Activated T-cell treated with anti-CD3 and anti-CD28 coated beads, Interleukin-2, amount 50 U/mL, for 1 hour (primary cell): Measurements from ENCODE around the gene ALDH9A1.
"Not testable (repeated sequence)": the region's sequence is repeated elsewhere in the genome, so short reads cannot be mapped to it uniquely, and the experiment has no call there.

Experiments used
- DNase-seq: peaks from one replicate; pipeline ENCODE4 v3.0.0-alpha.2; 2020

ALDH9A1 gene

GRCh38 chr1:165644064-165644735 is 54.2 kb downstream of the ALDH9A1 start:
- no peak for DNase-seq

GRCh38 chr1:165641231-165641987 is 57.0 kb downstream of the ALDH9A1 start:
- DNase-seq, result no peak

GRCh38 chr1:165639821-165640623 is 58.3 kb downstream of the ALDH9A1 start:
- DNase-seq, result no peak

- DNase-seq, result not testable (repeated sequence)
Measured at GRCh38 chr1:165638211-165638610, 60.2 kb downstream of the ALDH9A1 start.

GRCh38 chr1:165637427-165637826 is 60.9 kb downstream of the ALDH9A1 start:
- DNase-seq, result no peak

GRCh38 chr1:165635823-165636222 is 62.5 kb downstream of the ALDH9A1 start:
- no peak for DNase-seq

GRCh38 chr1:165635329-165635728 is 63.0 kb downstream of the ALDH9A1 start:
- DNase-seq, result no peak

- no peak for DNase-seq
Measured at GRCh38 chr1:165634154-165634921, 64.0 kb downstream of the ALDH9A1 start.

- no peak for DNase-seq
Measured at GRCh38 chr1:165633614-165634013, 64.7 kb downstream of the ALDH9A1 start.

GRCh38 chr1:165632491-165632890 is 65.9 kb downstream of the ALDH9A1 start:
- no peak for DNase-seq

GRCh38 chr1:165632152-165632469 is 66.3 kb downstream of the ALDH9A1 start:
- no peak for DNase-seq

GRCh38 chr1:165631342-165632151 is 66.8 kb downstream of the ALDH9A1 start:
- DNase-seq, result peak; percentile 54

GRCh38 chr1:165630629-165631341 is 67.6 kb downstream of the ALDH9A1 start, which contains the start of gene MGST3:
Gene MGST3 (plus strand): TSS chr1:165631234. CDS start chr1:165649848, 18,614 bp downstream.
- DNase-seq, result peak; percentile 92

- no peak for DNase-seq
Measured at GRCh38 chr1:165629848-165630628, 68.3 kb downstream of the ALDH9A1 start.

GRCh38 chr1:165629151-165629550 is 69.2 kb downstream of the ALDH9A1 start:
- DNase-seq, result no peak

- no peak for DNase-seq
Measured at GRCh38 chr1:165628147-165628822, 70.1 kb downstream of the ALDH9A1 start.

GRCh38 chr1:165624441-165624840 is 73.9 kb downstream of the ALDH9A1 start:
- no peak for DNase-seq

GRCh38 chr1:165623624-165624023 is 74.7 kb downstream of the ALDH9A1 start:
- DNase-seq, result no peak

GRCh38 chr1:165619647-165620151 is 78.7 kb downstream of the ALDH9A1 start:
- no peak for DNase-seq
